OCI-LY3 (cell line): ENCODE data around the gene CELF1.

Experiments used
- H2AFZ ChIP-seq: fragments of 200-600, 300-600 bp; shearing (Covaris generic); 2 replicates; pipeline ENCODE4 v1.6.0; 2014; ENCODE audit warnings: antibody characterized with exemption, low read depth, low read length
- H3K27ac ChIP-seq: fragments of 200-600, 300-600 bp; sonication (generic); 2 replicates; pipeline ENCODE4 v1.5.1; 2014; ENCODE audit warnings: mild to moderate bottlenecking, low read length, moderate library complexity, mixed read lengths
- H3K27me3 ChIP-seq: fragments of 200-600, 300-600 bp; sonication (generic); 2 replicates; pipeline ENCODE4 v1.6.1; 2014; ENCODE audit warnings: low read depth, low read length, mixed read lengths
- H3K36me3 ChIP-seq: fragments of 200-600, 300-600 bp; sonication (generic); replicated peaks from 2 replicates; pipeline ENCODE3; 2014; ENCODE audit warnings: low read depth, low read length, mixed read lengths
- H3K4me1 ChIP-seq: fragments of 300-600, 200-600 bp; sonication (generic); 2 replicates; pipeline ENCODE4 v1.6.1; 2014; ENCODE audit warnings: low read length, mixed read lengths
- H3K4me2 ChIP-seq: fragments of 200-600, 300-600 bp; sonication (generic); 2 replicates; pipeline ENCODE4 v1.6.1; 2014; ENCODE audit warnings: low read length, mixed read lengths
- H3K4me3 ChIP-seq: fragments of 300-600, 200-600 bp; sonication (generic); 2 replicates; pipeline ENCODE4 v1.5.1; 2014; ENCODE audit warnings: antibody characterized with exemption, mild to moderate bottlenecking, low read length, moderate library complexity
- H3K79me2 ChIP-seq: fragments of 300-600, 200-600 bp; shearing (Covaris generic); 2 replicates; pipeline ENCODE4 v1.6.1; 2014; ENCODE audit warnings: mild to moderate bottlenecking, low read length, mixed read lengths
- H3K9ac ChIP-seq: fragments of 300-600, 200-600 bp; shearing (Covaris generic); 2 replicates; pipeline ENCODE4 v1.6.0; 2014; ENCODE audit warnings: mild to moderate bottlenecking, low read length, moderate library complexity
- H3K9me3 ChIP-seq: fragments of 200-600, 300-600 bp; shearing (Covaris generic); 2 replicates; pipeline ENCODE4 v1.6.1; 2014; ENCODE audit warnings: low read length, mixed read lengths; ENCODE audit not compliant: insufficient read depth
- H4K20me1 ChIP-seq: fragments of 200-600, 300-600 bp; sonication (generic); 2 replicates; pipeline ENCODE4 v1.6.1; 2016; ENCODE audit warnings: low read length, mixed read lengths; ENCODE audit not compliant: insufficient read depth
- CTCF ChIP-seq: fragments of 200-600, 300-600 bp; sonication (generic); IDR thresholded peaks from 2 replicates; pipeline ENCODE4 v1.5.1; 2014; ENCODE audit warnings: antibody characterized with exemption, low read length, low read depth
- EZH2phosphoT487 ChIP-seq: fragments of 200-600 bp; shearing (Covaris generic); IDR thresholded peaks from 2 replicates; pipeline ENCODE4 v1.6.1; 2018; ENCODE audit warnings: antibody characterized with exemption, mixed run types, low read depth

The CELF1 gene

GRCh38 chr11:47587723-47588326 is 34.9 kb upstream of the CELF1 start:
- H3K79me2 ChIP-seq: no peaks in the 10 kb centered on the region
- no peak overlapping the region for H2AFZ ChIP-seq
- no peak overlapping the region for H3K9ac ChIP-seq
- H3K4me3 ChIP-seq: no peak overlapping the region
- no peaks in the 10 kb centered on the region for H3K27me3 ChIP-seq
- peaks cover 16% of the 10 kb centered on the region for H3K36me3 ChIP-seq
- H3K4me1 ChIP-seq: no peaks in the 10 kb centered on the region
- H3K9me3 ChIP-seq: no peaks in the 10 kb centered on the region
- no peak overlapping the region for H3K27ac ChIP-seq
- no peaks in the 10 kb centered on the region for H4K20me1 ChIP-seq
- H3K4me2 ChIP-seq: no peak overlapping the region
- no peak for TF ChIP-seq CTCF
- TF ChIP-seq EZH2phosphoT487: no peak

GRCh38 chr11:47587039-47587716 is 34.2 kb upstream of the CELF1 start:
- no peaks in the 10 kb centered on the region for H3K27me3 ChIP-seq
- H3K9ac ChIP-seq: no peak overlapping the region
- H2AFZ ChIP-seq: no peak overlapping the region
- TF ChIP-seq EZH2phosphoT487: no peak
- no peak for TF ChIP-seq CTCF
- H4K20me1 ChIP-seq: no peaks in the 10 kb centered on the region
- H3K79me2 ChIP-seq: no peaks in the 10 kb centered on the region
- H3K27ac ChIP-seq: no peak overlapping the region
- H3K4me3 ChIP-seq: no peak overlapping the region
- no peak overlapping the region for H3K4me2 ChIP-seq
- no peaks in the 10 kb centered on the region for H3K9me3 ChIP-seq
- peaks cover 20% of the 10 kb centered on the region for H3K36me3 ChIP-seq
- H3K4me1 ChIP-seq: no peaks in the 10 kb centered on the region

- Histone ChIP-seq H3K4me2 (no peak within 1 kb of the TSS), H3K79me2 (no peaks in the 10 kb centered on the region), H3K36me3 (peaks cover 29% of the 10 kb centered on the region), H3K4me1 (no peaks in the 10 kb centered on the region), H3K27me3 (no peaks in the 10 kb centered on the region), H3K4me3 (no peak within 1 kb of the TSS), H2AFZ (no peak within 1 kb of the TSS), H3K9ac (no peak within 1 kb of the TSS), H3K27ac (no peak within 1 kb of the TSS), H3K9me3 (no peaks in the 10 kb centered on the region), H4K20me1 (no peaks in the 10 kb centered on the region)
- TF ChIP-seq EZH2phosphoT487: no peak
- TF ChIP-seq CTCF: no peak
Measured at GRCh38 chr11:47586098-47586855, 33.3 kb upstream of the CELF1 start, which contains the start of gene FAM180B. FAM180B (plus strand) TSS chr11:47586678; CDS start chr11:47586769, 91 bp downstream.

GRCh38 chr11:47583844-47584243 is 30.9 kb upstream of the CELF1 start:
- Histone ChIP-seq H4K20me1 (no peaks in the 10 kb centered on the region), H3K79me2 (peaks cover 21% of the 10 kb centered on the region), H3K36me3 (peaks cover 37% of the 10 kb centered on the region), H3K4me2 (no peak overlapping the region), H3K27me3 (no peaks in the 10 kb centered on the region), H3K9ac (no peak overlapping the region), H3K27ac (no peak overlapping the region), H2AFZ (no peak overlapping the region), H3K4me1 (peaks cover 9% of the 10 kb centered on the region), H3K4me3 (no peak overlapping the region), H3K9me3 (no peaks in the 10 kb centered on the region)
- TF ChIP-seq CTCF (no peak), EZH2phosphoT487 (no peak)
